Measurements from ENCODE around the gene EML2.
A peak's percentile ranks its signal among the peaks of the same experiment; 100 is the strongest.
"Not testable (repeated sequence)": the region's sequence is repeated elsewhere in the genome, so short reads cannot be mapped to it uniquely, and the experiment has no call there.

The EML2 gene

GRCh38 chr19:45638930-45639729 is at the start of gene EML2:
Gene EML2 (minus strand): TSS chr19:45639397. CDS start chr19:45639376, 21 bp downstream.
- DNase-seq (ENCODE audit: low read depth) = peak; percentile 51

GRCh38 chr19:45687599-45687998 is 48.4 kb upstream of the EML2 start:
- DNase-seq (ENCODE audit: low read depth) = no peak

- not testable (repeated sequence) for DNase-seq (ENCODE audit: low read depth)
These were observed 45.8 kb upstream of the EML2 start for GRCh38 chr19:45685045-45685444.

- no peak for DNase-seq (ENCODE audit: low read depth)
These were observed 43.7 kb upstream of the EML2 start for GRCh38 chr19:45682908-45683307.

- no peak for DNase-seq (ENCODE audit: low read depth)
These were observed 42.9 kb upstream of the EML2 start for GRCh38 chr19:45682117-45682516.

- peak; percentile 89 for DNase-seq (ENCODE audit: low read depth)
These were observed 42.3 kb upstream of the EML2 start for GRCh38 chr19:45681391-45682015.

GRCh38 chr19:45677351-45678230 is 38.4 kb upstream of the EML2 start:
- peak; percentile 85 for DNase-seq (ENCODE audit: low read depth)

- peak; percentile 40 for DNase-seq (ENCODE audit: low read depth)
These were observed 37.7 kb upstream of the EML2 start for GRCh38 chr19:45676851-45677263.

- no peak for DNase-seq (ENCODE audit: low read depth)
These were observed 35.7 kb upstream of the EML2 start for GRCh38 chr19:45674946-45675345.

- DNase-seq (ENCODE audit: low read depth) = peak; percentile 73
These were observed 31.7 kb upstream of the EML2 start for GRCh38 chr19:45670670-45671453.

GRCh38 chr19:45668342-45668871 is 29.2 kb upstream of the EML2 start:
- no peak for DNase-seq (ENCODE audit: low read depth)

- DNase-seq (ENCODE audit: low read depth) = peak; percentile 69
These were observed 28.6 kb upstream of the EML2 start, which contains the start of gene GIPR for GRCh38 chr19:45667620-45668341. Gene GIPR (plus strand): TSS chr19:45668221. CDS start chr19:45669521, 1,300 bp downstream.

- no peak for DNase-seq (ENCODE audit: low read depth)
These were observed 25.4 kb upstream of the EML2 start for GRCh38 chr19:45664575-45664974.

GRCh38 chr19:45663800-45664199 is 24.6 kb upstream of the EML2 start:
- no peak for DNase-seq (ENCODE audit: low read depth)

GRCh38 chr19:45660636-45661035 is 21.4 kb upstream of the EML2 start:
- DNase-seq (ENCODE audit: low read depth) = no peak

GRCh38 chr19:45659096-45659729 is 20.0 kb upstream of the EML2 start:
- no peak for DNase-seq (ENCODE audit: low read depth)

- DNase-seq (ENCODE audit: low read depth) = no peak
These were observed 18.4 kb upstream of the EML2 start for GRCh38 chr19:45657520-45658167.

GRCh38 chr19:45655073-45655472 is 15.9 kb upstream of the EML2 start:
- DNase-seq (ENCODE audit: low read depth) = no peak

GRCh38 chr19:45653634-45654033 is 14.4 kb upstream of the EML2 start:
- no peak for DNase-seq (ENCODE audit: low read depth)

GRCh38 chr19:45650722-45651121 is 11.5 kb upstream of the EML2 start:
- no peak for DNase-seq (ENCODE audit: low read depth)

All from activated T-cell treated with anti-CD3 and anti-CD28 coated beads for 48 hours (primary cell).